Adipose tissue (tissue), 3 donors: ENCODE measurements around the gene WFDC10A. TPM values are rescaled to one million over a fixed set of nuclear protein-coding genes. Genes with fewer than 3 reads are reported as not detected.
"Not testable (repeated sequence)": the region's sequence is repeated elsewhere in the genome, so short reads cannot be mapped to it uniquely, and the experiment has no call there.

Experiments used
- H3K27ac ChIP-seq: one replicate; pipeline ENCODE4 v1.5.1; 2013; ENCODE audit warnings: low read depth, low read length
- WGBS, 3 donors: extraction: QIAGEN DNeasy Blood & Tissue Kit; methylation state at CpG; one replicate each; pipeline ENCODE4 v1.1.7; 2013; 5-methylcytosine and 5-hydroxymethylcytosine counted together
- polyA plus RNA-seq, 3 donors: library from polyadenylated mRNA; stranded (reverse); fragments of 200-250 nt; gene quantifications; one replicate each; pipeline ENCODE4 v1.2.3, GENCODE V29; 2013
- donor health status: healthy with polysubstance abuse.
- donor health status: Bipolar disorder and iron deficiency.
- donor health status: healthy.

The WFDC10A gene
- not detected for polyA plus RNA-seq

GRCh38 chr20:45629496-45630100, at the start of gene WFDC10A:
WFDC10A (plus strand) TSS chr20:45629739; CDS start chr20:45629814, 75 bp downstream.
- H3K27ac ChIP-seq: no peak within 1 kb of the TSS
- WGBS, 3 donors: 8 to 16% (median 12%) methylated on average over 9 of the region's 9 CpGs

- no peak overlapping the region for H3K27ac ChIP-seq
Observed at GRCh38 chr20:45581702-45582101, 47.8 kb upstream of the WFDC10A start.

- WGBS, 3 donors: 72 to 80% (median 74%) methylated on average over 3 of the region's 3 CpGs
- H3K27ac ChIP-seq: no peak overlapping the region
Observed at GRCh38 chr20:45583502-45583901, 46.0 kb upstream of the WFDC10A start.

GRCh38 chr20:45584294-45584693, 45.2 kb upstream of the WFDC10A start:
- WGBS, 3 donors: 85 to 94% (median 90%) methylated on average over 5 of the region's 5 CpGs
- not testable (repeated sequence) for H3K27ac ChIP-seq

- 77 to 86% (median 78%) methylated on average over 5 of the region's 5 CpGs for WGBS, 3 donors
Observed at GRCh38 chr20:45585986-45586385, 43.6 kb upstream of the WFDC10A start.

GRCh38 chr20:45588800-45589199, 40.7 kb upstream of the WFDC10A start:
- WGBS, 3 donors: 70 to 78% (median 71%) methylated on average over 2 of the region's 2 CpGs
- H3K27ac ChIP-seq: no peak overlapping the region

More at GRCh38 chr20:45585986-45586385, 43.6 kb upstream of the WFDC10A start:
- not testable (repeated sequence) for H3K27ac ChIP-seq

GRCh38 chr20:45589725-45590124, 39.8 kb upstream of the WFDC10A start:
- WGBS, 3 donors: 27 to 42% (median 27%) methylated on average over 1 of the region's 1 CpG
- no peak overlapping the region for H3K27ac ChIP-seq

- WGBS, 3 donors: 48 to 67% (median 61%) methylated on average over 5 of the region's 5 CpGs
- no peak overlapping the region for H3K27ac ChIP-seq
Observed at GRCh38 chr20:45592574-45593189, 36.9 kb upstream of the WFDC10A start.

- no peak overlapping the region for H3K27ac ChIP-seq
- 36 to 89% (median 37%) methylated on average over 1 of the region's 1 CpG for WGBS, 3 donors
Observed at GRCh38 chr20:45593498-45593897, 36.0 kb upstream of the WFDC10A start.

GRCh38 chr20:45595235-45595634, 34.3 kb upstream of the WFDC10A start:
- 38 to 68% (median 43%) methylated on average over 1 of the region's 1 CpG for WGBS, 3 donors

GRCh38 chr20:45607810-45608209, 21.7 kb upstream of the WFDC10A start:
- 72 to 100% (median 93%) methylated on average over 1 of the region's 1 CpG for WGBS, 3 donors
- no peak overlapping the region for H3K27ac ChIP-seq

More at GRCh38 chr20:45595235-45595634, 34.3 kb upstream of the WFDC10A start:
- no peak overlapping the region for H3K27ac ChIP-seq

- no peak overlapping the region for H3K27ac ChIP-seq
- 54 to 61% (median 57%) methylated on average over 4 of the region's 4 CpGs for WGBS, 3 donors
Observed at GRCh38 chr20:45611054-45611453, 18.5 kb upstream of the WFDC10A start.

GRCh38 chr20:45612314-45612713, 17.2 kb upstream of the WFDC10A start:
- no peak overlapping the region for H3K27ac ChIP-seq

GRCh38 chr20:45617591-45617990, 11.9 kb upstream of the WFDC10A start:
- no peak overlapping the region for H3K27ac ChIP-seq
- 88 to 96% (median 90%) methylated on average over 2 of the region's 2 CpGs for WGBS, 3 donors

- no peak overlapping the region for H3K27ac ChIP-seq
- 30 to 88% (median 86%) methylated on average over 2 of the region's 2 CpGs for WGBS, 3 donors
Observed at GRCh38 chr20:45621593-45621992, 7.9 kb upstream of the WFDC10A start.

- 61 to 76% (median 68%) methylated on average over 2 of the region's 2 CpGs for WGBS, 3 donors
- H3K27ac ChIP-seq: no peak overlapping the region
Observed at GRCh38 chr20:45626540-45626939, 3.0 kb upstream of the WFDC10A start.

GRCh38 chr20:45630371-45630770, 832 bp downstream of the WFDC10A start:
- H3K27ac ChIP-seq: no peak overlapping the region

- 65 to 77% (median 75%) methylated on average over 4 of the region's 4 CpGs for WGBS, 3 donors
- no peak within 1 kb of the TSS for H3K27ac ChIP-seq
Observed at GRCh38 chr20:45631184-45631583, 1.6 kb downstream of the WFDC10A start, which contains the start of gene WFDC9. WFDC9 (minus strand) TSS chr20:45631284; CDS start chr20:45610181, 21,103 bp downstream.

GRCh38 chr20:45636513-45636912, 7.0 kb downstream of the WFDC10A start:
- no peak overlapping the region for H3K27ac ChIP-seq
- 85 to 91% (median 89%) methylated on average over 1 of the region's 1 CpG for WGBS, 3 donors

GRCh38 chr20:45639687-45640086, 10.1 kb downstream of the WFDC10A start:
- no peak overlapping the region for H3K27ac ChIP-seq
- WGBS, 3 donors: 86 to 91% (median 90%) methylated on average over 5 of the region's 5 CpGs
